GM18867 (cell line): ENCODE measurements around the gene CCNL1.
A peak's percentile ranks its signal among the peaks of the same experiment; 100 is the strongest.
"Not testable (repeated sequence)": the region's sequence is repeated elsewhere in the genome, so short reads cannot be mapped to it uniquely, and the experiment has no call there.

Source experiments
- ATAC-seq: cut with Tn5 transposase; IDR thresholded peaks from one replicate; pipeline ENCODE4 v1.9.1; 2021; ENCODE audit warnings: mild to moderate bottlenecking, moderate library complexity; ENCODE audit not compliant: unreplicated experiment

The CCNL1 gene

DNA sequence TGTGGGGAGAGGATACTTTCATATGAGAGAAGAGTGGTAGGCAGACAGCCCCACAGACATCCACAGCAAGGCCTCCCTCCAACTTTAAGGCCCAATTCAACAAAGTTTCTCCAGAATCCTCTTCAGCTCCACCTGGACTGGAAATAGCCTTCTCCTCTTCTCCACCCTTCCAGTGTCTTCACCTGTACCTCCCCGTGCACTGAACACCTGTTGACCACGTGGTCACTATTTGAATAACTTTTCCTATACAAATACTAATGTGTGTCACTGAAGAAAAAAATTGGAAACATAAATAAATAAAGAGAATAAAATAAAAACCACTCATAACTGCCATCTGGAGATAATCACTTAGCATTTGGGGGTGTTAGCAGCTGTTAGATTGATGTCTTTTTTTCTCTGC, 52.9 kb downstream of the CCNL1 start:
- no peak for ATAC-seq

GRCh38 chr3:157104928-157105652, 54.9 kb downstream of the CCNL1 start:
- peak; percentile 72 for ATAC-seq

DNA sequence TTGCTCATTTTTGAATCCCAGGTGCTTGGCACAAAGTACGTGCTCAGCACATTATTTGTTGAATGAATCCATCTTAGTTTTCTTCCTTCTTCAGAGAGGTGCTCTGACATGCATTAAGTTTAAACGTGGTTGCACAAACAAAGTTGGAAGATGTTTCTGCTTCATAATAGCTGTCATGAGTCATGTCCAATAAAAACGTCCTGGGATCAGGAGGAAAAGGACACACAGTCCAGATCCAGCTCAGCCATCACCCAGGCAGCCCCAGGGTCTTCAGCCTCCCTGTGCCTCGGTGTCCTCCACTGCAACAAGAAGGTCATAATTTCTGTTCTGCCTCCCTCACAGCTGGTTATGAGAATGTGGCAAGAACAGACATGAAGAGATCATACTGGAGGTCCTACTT, 55.4 kb downstream of the CCNL1 start:
- ATAC-seq: no peak

GRCh38 chr3:157103860-157104259, 56.1 kb downstream of the CCNL1 start:
- ATAC-seq: no peak

- ATAC-seq: peak; percentile 91
These were observed 56.7 kb downstream of the CCNL1 start for GRCh38 chr3:157103280-157103679.

- not testable (repeated sequence) for ATAC-seq
These were observed 57.4 kb downstream of the CCNL1 start for GRCh38 chr3:157102595-157102994.

DNA sequence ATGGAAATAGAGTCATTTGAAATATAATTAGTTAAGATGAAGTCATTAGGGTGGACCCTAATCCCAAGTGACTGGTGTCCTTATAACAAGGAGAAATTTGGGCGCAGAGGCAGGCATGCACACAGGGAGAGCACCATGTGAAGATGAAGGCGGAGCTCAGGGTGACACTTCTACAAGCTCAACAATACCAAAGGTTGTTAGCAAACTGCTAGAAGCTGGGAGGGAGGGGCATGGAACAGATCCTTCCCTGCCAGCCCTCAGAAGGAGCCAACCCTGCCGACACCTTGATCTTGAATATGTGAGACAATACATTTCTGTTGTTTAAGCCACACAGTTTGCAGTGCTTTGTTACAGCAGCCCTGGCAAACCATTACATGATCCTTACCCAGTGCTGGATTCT, 57.8 kb downstream of the CCNL1 start:
- ATAC-seq: no peak

- no peak for ATAC-seq
These were observed 58.5 kb downstream of the CCNL1 start for GRCh38 chr3:157101486-157101885.

DNA sequence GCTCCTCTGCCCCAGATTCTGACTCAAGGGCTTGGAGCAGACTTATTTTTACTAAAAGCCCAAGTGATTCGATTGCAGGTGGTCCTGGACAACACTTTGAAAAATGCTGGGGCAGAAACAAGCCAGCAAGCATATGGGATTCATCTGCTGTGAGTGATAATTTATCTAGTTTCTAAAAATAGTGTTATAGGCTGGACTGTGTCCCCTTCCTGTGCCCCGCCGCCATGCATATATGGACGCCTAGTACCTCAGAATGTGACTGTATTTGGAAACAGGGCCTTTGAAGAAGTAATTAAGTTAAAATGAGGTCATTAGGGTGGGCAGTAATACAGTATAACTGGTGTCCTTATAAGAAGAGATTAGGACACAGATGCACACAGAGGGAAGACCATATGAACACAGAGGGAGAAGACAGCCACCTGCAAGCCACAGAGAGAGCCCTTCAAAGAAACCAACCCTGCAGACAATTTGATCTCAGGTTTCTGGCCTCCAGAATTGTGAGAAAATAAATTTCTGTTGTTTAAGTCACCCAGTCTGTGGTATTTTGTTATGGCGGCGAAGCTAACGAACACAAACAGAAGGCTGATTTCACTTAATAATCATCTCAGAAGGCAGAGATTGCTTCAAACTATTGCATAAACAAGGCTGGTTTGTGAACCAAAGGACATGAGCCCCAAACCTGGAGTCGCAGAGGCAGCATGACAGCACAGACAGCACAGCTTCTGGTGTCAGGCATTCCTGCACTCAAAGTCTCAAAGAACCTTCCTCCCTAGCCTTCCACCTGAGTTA, 59.1 kb downstream of the CCNL1 start:
- no peak for ATAC-seq

GRCh38 chr3:157100096-157100477, 59.9 kb downstream of the CCNL1 start:
- ATAC-seq: no peak

DNA sequence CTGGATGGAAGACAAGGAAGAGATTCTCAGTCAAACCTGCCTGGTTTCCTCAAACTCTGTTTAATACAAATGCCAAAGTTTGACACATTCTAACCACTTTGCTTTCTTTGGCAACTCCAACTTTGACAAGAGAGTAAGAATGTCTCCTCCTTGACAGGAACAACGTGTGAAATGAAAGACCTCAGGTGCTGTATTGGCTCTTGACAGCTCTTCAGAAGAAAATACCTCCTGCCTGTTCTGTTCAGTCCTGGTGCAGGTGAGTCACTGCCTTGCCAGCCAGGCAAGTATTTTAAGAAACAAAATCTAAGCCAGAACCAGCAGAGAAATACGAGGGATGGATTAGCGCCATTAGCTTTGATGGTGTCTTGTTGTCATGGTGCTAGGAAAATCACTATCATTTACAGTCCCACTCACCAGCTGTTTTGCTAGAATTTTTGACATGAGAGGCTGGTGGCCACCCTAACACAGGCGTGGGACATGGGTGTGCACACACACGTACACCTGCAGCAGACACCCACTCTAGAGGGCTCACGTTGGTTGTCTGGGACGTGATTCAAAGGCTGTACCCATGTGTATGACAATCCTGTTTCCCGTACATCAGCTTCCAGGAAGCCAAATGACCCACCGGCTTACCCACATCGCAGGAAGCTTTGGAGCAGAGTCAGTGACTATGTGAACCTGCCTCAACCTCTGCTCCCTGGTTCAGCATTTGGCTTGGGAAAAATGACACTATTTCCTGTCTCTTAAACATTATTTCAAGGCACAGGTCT, 60.4 kb downstream of the CCNL1 start:
- no peak for ATAC-seq

DNA sequence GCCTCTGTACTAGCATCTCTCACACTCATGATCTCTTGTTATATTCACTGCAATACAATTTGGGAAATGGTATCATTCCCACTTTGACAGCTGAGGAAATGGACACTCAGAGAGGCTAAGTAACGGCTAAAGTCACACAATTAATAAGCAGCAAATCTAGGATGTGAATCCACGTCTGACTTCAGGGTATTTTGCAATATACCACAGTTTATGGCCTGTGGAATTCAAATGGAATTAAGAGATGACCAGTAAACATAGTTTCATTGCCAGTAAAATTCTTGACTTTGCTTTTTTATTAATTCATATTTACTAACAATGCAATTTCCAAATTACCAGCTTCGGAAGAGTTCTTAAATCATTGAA, 61.1 kb downstream of the CCNL1 start:
- no peak for ATAC-seq

DNA sequence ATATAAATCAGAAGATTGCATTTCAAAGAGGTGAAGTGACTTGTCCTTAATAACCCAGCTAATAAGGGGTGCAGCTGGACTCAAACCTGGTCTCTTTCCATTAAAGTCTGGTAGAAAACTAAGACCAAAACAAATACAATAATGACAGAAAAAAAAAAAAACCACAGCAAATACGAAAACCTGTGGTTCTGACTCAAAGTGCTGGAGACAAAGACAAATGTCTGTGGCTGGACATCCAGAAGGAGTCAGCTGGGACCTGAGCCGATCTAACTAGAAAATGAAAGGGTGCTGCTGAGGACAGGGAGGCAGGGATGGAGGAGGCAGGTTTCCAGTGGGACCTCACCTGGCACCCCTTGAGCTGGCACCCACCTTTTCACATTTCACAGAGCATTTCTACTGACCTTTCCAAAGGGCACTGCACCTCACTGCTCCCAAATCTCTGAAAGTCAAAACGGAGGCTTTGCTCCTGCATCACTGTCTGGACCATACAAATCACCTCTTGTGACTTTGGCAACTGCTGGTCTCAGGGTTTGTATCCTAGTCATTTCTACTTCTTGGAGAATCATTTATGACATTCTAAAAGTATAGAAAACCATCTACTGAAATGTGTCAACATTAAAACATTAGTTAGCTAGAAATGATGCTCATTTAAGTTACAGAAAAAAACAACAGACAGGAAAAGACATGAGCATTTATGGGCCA, 61.7 kb downstream of the CCNL1 start:
- ATAC-seq: peak; percentile 36
